Forelimb muscle (tissue), 1 donor: Measurements from ENCODE around the gene ACO2. TPM values are rescaled to one million over a fixed set of nuclear protein-coding genes. Genes with fewer than 3 reads are reported as not detected.
A peak's percentile ranks its signal among the peaks of the same experiment; 100 is the strongest.
"Not testable (repeated sequence)": the region's sequence is repeated elsewhere in the genome, so short reads cannot be mapped to it uniquely, and the experiment has no call there.

Source experiments
- DNase-seq: peaks from one replicate; pipeline ENCODE4 v3.0.0-alpha.2; 2013; ENCODE audit warnings: low read depth
- polyA plus RNA-seq: library from polyadenylated mRNA; unstranded; fragments of 120-200 nt; gene quantifications from one replicate; pipeline ENCODE4 v1.2.1, GENCODE V29; 2013; ENCODE audit not compliant: insufficient read length

The ACO2 gene
- polyA plus RNA-seq, 1 donor = 116 TPM

- peak; percentile 99 for DNase-seq
These were observed 20.6 kb upstream of the ACO2 start for GRCh38 chr22:41448189-41448808.

DNA sequence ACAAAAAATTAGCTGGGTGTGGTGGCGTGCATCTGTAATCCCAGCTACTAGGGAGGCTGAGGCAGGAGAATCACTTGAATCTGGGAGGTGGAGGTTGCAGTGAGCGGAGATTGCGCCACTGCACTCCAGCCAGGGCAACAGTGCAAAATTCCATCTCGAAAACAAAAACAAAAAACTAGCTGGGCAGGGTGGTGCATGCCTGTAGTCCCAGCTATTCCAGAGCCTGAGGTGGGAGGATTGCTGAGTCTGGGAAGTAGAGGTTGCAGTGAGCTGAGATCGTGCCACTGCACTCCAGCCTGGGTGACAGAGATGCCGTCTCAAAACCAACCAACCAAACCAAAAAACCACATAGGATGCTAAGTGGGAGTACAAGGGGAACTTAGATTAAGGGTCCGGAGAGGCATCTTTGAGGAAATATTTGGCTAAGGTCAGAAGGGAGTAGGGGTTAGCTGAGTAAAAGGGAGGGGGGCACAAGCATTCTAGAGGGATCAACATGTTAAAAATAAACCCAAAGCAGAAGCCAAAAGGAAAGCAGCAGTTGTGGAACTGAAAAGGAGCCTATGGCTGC lies 10.7 kb upstream of the ACO2 start:
- DNase-seq = no peak

GRCh38 chr22:41459431-41459830 lies 9.5 kb upstream of the ACO2 start:
- DNase-seq = no peak

- DNase-seq = not testable (repeated sequence)
These were observed 8.8 kb upstream of the ACO2 start for GRCh38 chr22:41460071-41460470.

GRCh38 chr22:41461901-41462300 lies 7.0 kb upstream of the ACO2 start:
- DNase-seq = no peak

DNA sequence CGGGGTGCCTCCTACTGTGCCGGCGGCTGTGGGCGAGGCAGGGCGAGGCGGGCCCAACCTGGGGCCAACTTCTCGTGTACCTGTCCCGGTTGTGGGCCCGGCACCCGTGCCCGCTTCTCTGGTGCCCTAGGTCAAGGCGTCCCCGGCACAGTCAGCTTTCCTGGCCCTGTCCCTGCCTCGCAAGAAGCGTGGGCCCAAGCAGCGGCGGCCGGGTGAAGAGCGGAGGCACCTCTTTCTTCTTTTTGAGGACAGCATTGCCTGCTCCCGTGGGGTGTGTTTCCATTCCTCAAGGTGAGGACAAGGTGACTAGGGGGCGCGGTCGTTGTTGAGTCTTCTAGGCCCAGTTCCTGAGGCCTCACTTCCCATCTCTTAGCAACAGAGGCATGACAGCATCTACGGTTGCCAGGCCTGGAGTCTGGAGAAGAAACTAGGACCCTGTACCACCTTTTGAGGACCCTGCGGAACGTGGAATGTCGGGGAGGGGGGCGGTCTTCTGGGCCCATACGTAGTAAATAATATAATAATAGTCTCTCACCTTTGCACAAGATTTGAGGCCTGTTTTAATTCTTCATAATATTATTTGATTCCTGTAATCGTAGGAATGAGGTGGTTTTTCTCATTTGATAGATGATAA lies 418 bp downstream of the ACO2 start:
- no peak for DNase-seq

- DNase-seq = no peak
These were observed 2.0 kb downstream of the ACO2 start for GRCh38 chr22:41470886-41471285.

DNA sequence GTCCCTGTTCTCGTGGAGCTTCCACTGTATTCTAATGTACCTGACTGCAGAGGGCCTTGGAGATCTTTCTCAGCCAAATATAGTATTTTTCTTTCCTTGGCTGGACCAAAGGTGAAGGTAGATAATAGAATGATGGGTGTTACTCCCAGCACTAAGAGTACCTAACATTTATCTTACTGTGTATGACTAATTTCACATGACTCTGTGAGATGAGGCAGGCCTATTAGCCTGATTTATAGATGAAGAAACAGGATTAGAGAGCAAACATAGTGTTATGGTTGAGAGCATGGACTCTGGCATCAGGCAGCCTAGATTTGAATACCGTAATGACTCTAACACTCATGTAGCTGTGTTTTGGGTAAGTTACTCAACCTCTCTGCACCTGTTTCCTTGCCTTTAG lies 2.7 kb downstream of the ACO2 start:
- DNase-seq = no peak

DNA sequence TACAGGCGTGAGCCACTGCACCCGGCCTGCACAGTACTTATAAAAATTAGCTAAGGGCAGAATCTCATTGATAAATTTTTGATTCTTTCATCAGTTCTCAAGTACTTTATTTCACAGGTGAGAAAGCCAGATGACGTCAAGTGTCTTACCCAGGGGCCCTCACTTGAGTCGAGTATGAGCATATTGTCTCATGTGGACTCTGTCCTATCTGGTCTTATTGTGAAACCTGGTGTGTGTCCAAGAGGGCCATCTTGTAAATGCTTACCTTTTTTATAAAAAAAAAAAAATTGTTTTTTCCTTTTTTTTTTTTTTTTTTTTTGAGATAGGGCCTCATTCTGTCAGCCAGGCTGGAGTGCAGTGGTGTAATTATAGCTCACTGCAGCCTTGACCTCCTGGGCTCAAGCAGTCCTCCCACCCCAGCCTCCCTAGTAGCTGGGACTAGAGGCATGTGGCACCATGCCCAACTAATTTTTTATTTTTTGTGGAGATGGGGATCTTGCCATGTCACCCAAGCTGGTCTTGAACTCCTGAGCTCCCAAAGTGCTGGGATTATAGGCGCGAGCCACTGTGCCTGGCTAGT lies 6.0 kb downstream of the ACO2 start:
- no peak for DNase-seq

- DNase-seq = no peak
These were observed 9.6 kb downstream of the ACO2 start for GRCh38 chr22:41478473-41478872.

DNA sequence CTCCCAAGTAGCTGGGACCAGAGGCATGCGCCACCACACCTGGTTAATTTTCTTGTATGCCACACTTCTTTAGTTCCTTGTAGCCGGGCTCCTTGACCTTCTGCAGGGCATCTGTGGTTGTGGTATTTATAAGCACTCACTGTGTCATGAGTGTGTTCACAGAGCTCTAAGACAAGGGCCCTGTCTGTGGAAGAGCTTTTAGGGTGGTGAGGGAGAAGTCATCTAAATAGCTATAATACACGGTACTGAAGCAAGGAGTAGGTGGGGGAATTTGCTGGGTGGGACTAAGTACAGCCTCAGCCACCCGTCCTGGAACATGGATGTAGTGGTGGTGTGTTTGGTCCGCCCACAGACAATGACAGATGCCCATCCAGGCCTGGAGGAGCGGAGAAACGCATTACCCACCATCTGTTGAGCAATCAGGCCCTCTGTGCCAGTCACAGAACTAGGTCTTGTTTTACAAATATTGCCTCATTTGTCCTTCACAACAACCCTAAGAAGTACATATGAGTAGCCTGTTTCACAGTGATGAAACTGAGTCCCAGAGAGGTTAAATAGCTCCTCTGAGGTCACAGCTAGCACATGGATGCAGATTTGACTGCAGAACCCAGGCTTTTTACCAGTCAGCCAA lies 10.1 kb downstream of the ACO2 start:
- DNase-seq = no peak

DNA sequence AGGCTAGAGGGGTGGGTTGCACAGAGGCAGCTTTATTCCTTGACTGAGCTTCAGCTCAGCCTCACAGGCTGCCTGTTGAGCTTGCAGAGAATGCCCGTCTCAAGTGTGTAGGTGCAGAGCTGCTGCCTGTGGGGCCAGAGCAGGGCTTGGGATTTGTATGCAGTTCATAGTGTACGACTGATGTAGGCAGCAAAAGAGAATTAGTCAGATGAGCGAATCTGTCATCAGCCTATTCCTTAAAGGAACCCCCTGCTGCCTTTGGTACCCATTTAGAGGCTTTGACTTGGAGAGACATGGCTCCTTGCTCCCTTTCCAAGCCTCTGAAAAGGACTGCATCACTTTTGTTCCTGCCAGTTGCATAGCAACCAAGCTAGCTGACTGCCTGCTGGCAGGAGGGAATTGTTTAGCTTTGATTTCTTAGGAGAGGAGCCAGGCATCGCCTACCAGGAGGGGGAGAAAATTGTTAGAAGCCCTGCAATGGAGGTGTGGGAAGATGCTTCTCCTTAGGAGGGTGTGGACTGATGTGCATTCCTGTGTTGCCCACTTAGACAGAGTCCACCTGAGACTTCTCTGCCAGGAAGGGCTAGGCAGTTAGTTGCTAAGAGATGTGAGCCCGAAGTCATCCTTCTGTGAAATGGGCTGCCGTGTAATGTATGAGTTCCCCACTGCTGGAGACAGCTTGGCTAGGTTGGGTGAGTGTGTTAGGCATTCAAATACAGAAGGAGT lies 10.9 kb downstream of the ACO2 start:
- no peak for DNase-seq

DNA sequence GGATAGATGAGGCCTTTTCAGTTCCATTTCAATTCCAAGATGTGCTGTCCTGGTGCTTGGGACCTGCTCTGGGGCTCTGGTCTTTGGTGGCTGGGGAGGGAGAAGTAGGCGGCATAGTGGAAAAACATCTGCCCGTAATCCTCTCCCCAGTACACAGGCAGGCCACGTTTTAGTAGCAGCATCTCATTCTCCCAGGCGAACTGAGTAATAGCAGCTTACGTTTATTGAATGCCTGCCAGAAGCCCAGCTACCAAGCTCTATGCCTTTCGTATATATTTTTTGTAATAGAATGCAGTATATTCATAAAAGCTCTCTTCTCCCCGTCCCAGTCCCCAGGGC lies 11.4 kb downstream of the ACO2 start:
- no peak for DNase-seq

DNA sequence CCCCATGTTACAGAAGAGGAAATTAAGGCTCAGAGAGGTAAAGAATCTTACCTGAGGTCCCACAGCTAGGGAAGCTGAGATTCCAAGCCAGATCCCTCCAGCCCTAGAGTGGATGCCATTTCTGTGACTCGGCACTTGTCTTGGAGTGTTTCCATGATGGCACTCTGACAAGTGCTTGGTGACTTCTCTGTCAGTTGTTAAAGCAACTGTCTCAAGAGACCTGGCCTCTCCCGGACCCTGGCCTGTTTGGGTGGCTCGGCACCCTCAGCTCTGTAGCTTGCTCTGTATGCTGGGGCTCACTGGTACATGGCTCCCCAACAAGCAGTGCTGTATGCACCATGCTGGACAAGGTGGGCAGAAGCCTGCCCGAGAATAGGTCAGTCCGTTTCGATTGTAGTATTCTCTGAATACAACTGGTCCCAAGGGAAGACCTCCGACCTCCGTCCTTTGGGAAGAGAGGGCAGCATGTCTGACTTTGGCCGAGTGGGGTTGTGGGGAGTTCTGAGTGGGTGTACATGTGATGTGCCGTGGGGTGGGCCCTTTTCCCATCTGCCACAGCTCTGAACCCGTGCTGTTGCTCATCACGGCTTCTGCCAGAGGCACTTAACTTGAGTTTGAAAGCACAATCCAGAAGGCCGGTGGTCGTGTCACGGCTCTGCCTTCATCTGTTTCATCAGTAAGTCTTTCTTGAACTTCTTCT lies 12.4 kb downstream of the ACO2 start:
- no peak for DNase-seq

DNA sequence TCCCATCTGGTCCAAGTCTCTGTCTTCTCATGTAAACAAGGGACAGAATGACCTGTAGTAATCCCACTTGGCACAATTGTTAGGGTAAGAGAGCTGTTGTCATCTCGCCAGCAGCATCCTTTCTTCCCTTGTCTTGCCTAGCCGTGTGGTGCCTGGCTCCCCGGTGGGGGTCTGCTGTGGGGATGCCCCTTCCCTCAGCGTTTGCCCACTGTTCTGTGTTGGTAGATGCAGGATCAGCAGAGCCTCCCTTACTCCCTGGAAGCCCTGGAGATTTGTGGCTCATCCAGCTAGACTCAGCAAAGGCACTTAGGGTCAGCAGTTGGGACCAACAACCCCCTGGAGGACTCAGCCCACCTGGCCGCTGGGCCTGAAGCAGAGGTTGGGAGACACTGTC lies 13.0 kb downstream of the ACO2 start:
- no peak for DNase-seq

DNA sequence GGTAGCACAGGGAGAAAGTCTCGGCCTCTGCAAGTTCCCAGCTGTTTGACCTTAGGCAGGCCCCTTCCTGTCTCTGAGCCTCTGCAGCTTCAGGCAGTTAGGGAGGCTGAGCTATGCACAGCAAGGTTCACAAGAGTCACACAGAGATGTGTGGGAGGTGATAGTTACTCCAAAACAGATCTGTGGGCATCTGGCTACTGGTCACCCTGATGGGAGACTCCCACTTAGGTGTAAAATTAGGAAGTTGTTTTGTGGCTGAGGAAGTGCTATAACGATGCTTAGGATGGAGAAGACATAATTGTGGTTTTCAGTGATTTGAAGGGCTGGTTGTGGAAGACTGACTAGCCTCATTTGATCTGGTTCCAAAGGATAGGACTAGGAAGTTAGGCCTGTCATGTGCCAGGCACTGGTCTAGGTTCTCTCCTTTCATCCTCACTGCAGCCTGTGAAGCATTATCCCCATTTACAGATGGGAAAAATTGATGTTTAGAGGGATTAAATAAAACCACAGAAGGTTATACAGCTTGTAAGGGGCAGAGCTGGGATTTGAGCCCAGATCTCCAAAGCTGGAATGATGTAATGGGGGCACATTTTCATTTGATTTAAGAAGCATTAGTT lies 13.5 kb downstream of the ACO2 start:
- no peak for DNase-seq

- DNase-seq = no peak
These were observed 16.1 kb downstream of the ACO2 start for GRCh38 chr22:41485033-41485432.

- no peak for DNase-seq
These were observed 18.4 kb downstream of the ACO2 start for GRCh38 chr22:41487037-41487935.

GRCh38 chr22:41488076-41488475 lies 19.2 kb downstream of the ACO2 start:
- no peak for DNase-seq
